Esophagus squamous epithelium (tissue), 5 donors: ENCODE results near the gene TRIP4. TPM values are rescaled to one million over a fixed set of nuclear protein-coding genes. Genes with fewer than 3 reads are reported as not detected.

Experiments used
- DNase-seq: peaks from one replicate; lab custom pipeline; 2025; lab: John Stamatoyannopoulos, UW
- H3K27ac ChIP-seq, 4 donors: fragments of 200-600 bp; sonication (generic); one replicate each; pipeline ENCODE4 v1.5.1; 2016 to 2019; ENCODE audit warnings: mild to moderate bottlenecking in 1 of 4
- H3K27me3 ChIP-seq, 4 donors: fragments of 200-600 bp; sonication (generic); 1 replicate in 3 of 4; 2 replicates in 1 of 4; pipeline versions ENCODE4 v1.5.1 to v1.6.0; 2017 to 2021; ENCODE audit warnings: antibody characterized with exemption in 1 of 4
- H3K36me3 ChIP-seq, 3 donors: fragments of 200-600 bp; sonication (generic); one replicate each; pipeline ENCODE4 v1.5.1; 2016 to 2019
- H3K4me1 ChIP-seq, 3 donors: fragments of 200-600 bp; sonication (generic); one replicate each; pipeline ENCODE4 v1.5.1; 2017 to 2019
- H3K4me3 ChIP-seq, 4 donors: fragments of 200-600 bp; sonication (generic); 1 replicate in 3 of 4; 2 replicates in 1 of 4; pipeline ENCODE4 v1.5.1; 2016 to 2019; ENCODE audit warnings: mild to moderate bottlenecking in 2 of 4, moderate library complexity in 1 of 4
- H3K9me3 ChIP-seq, 3 donors: fragments of 200-600 bp; sonication (generic); one replicate each; pipeline ENCODE4 v1.5.1; 2016 to 2019
- POLR2A ChIP-seq, 4 donors: fragments of 450-650 bp; IDR thresholded peaks; one replicate each; pipeline ENCODE4 v1.6.1; 2017; ENCODE audit warnings: antibody characterized with exemption in 4 of 4, mild to moderate bottlenecking in 4 of 4, moderate library complexity in 3 of 4
- WGBS, 2 donors: methylation state at CpG; one replicate each; pipeline ENCODE4 v1.1.5; 2018; 5-methylcytosine and 5-hydroxymethylcytosine counted together
- intact Hi-C: fragments of 100-400 bp; cut with DNase I; formaldehyde crosslinking; loops from one replicate; pipeline ENCODE4 v1.15.0; 2022
- total RNA-seq, 4 donors: library from RNA; depleted of rRNA; stranded (reverse); fragments of >200 nt; gene quantifications; one replicate each; pipeline ENCODE4 v1.1.0, GENCODE V29; 2016
- TF ChIP-seq, protein P1 (sequence below), 6 experiments: fragments of 450-650 bp in 4 of 6; fragments of 200-600 bp in 2 of 6; sonication (generic) in 2 of 6; IDR thresholded peaks; one replicate each; pipeline ENCODE4 v1.5.1; 2016 to 2019; ENCODE audit warnings: antibody characterized with exemption in 6 of 6, mild to moderate bottlenecking in 4 of 6, moderate library complexity in 4 of 6
- donor health status: DM: yes; HTN: yes; CAD: no.

Gene TRIP4
- total RNA-seq, 4 donors from 2014 or later = 9.1 to 15.5 (median 12.8) TPM

DNA sequence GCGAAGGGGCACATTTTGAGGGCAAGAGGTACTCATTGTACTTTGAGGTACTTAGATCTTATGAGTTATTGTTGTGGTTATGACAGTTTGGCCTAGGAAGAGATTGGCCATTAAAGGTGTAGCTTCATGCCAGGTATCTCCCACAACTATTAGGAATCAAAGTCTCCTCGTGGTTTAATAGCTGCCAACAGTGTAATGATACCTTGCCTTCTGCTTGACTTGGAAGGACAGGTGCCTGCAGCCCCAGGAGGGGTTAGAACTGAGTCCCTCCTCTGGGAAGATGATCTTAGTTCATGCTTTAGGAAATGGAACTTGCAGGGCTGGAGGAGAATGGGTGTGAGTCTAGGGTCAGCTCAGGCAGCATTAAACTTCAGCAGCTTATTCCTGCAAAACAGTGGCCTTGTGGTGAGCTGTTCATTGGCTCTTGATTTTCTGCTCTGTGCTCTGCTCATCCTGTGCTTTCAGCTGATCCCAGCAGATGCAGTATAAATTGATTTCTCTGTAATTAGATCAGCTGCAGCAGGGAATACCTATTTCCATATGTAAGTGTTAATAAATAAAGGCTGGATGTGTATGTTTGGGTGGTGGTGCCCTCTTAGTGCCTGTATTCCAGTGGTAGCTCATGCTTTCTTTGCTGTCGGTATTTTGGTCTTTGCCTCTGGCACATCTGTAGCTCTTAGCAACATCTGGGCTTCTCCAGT, 113.2 kb downstream of the TRIP4 start:
- Histone ChIP-seq H3K36me3 (peaks cover 0 to 31% (median 7%) of the 10 kb centered on the region in 3 donors), H3K4me3 (no peak overlapping the region), H3K4me1 (peaks cover 14 to 46% (median 30%) of the 10 kb centered on the region in 3 donors), H3K27me3 (no peaks in the 10 kb centered on the region), H3K27ac (peak overlapping the region in 1 of 4 donors; percentile 4), H3K9me3 (no peaks in the 10 kb centered on the region)
- TF ChIP-seq POLR2A (IDR thresholded peaks at IDR 0.05) = no peak
- TF ChIP-seq, protein P1, sequence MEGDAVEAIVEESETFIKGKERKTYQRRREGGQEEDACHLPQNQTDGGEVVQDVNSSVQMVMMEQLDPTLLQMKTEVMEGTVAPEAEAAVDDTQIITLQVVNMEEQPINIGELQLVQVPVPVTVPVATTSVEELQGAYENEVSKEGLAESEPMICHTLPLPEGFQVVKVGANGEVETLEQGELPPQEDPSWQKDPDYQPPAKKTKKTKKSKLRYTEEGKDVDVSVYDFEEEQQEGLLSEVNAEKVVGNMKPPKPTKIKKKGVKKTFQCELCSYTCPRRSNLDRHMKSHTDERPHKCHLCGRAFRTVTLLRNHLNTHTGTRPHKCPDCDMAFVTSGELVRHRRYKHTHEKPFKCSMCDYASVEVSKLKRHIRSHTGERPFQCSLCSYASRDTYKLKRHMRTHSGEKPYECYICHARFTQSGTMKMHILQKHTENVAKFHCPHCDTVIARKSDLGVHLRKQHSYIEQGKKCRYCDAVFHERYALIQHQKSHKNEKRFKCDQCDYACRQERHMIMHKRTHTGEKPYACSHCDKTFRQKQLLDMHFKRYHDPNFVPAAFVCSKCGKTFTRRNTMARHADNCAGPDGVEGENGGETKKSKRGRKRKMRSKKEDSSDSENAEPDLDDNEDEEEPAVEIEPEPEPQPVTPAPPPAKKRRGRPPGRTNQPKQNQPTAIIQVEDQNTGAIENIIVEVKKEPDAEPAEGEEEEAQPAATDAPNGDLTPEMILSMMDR (IDR thresholded peaks at IDR 0.05) = no peak
- intact Hi-C loops = no loop called here
- 58 to 63% methylated on average over 2 to 3 of the region's 3 CpGs for WGBS, 2 donors
- no peak for DNase-seq

DNA sequence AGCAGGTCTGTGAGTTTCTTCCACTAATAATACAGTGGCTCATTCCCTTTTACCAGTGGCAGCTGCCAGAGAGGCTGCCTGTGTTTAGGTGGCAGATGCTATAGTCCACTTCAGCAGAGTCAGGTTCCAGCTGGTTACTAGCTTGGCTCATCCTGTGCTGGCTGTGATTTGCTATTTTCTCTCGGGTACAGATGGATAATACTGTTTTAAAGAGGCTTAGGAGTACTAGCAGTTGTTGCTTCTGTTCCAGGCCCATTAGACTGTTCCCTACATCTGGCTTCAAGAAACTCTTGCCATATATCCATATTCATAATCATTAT, 113.7 kb downstream of the TRIP4 start:
- TF ChIP-seq, protein P1 (IDR thresholded peaks at IDR 0.05) = no peak
- TF ChIP-seq POLR2A (IDR thresholded peaks at IDR 0.05) = no peak
- Histone ChIP-seq H3K36me3 (peaks cover 0 to 37% (median 7%) of the 10 kb centered on the region in 3 donors), H3K4me1 (peaks cover 14 to 46% (median 30%) of the 10 kb centered on the region in 3 donors), H3K27me3 (no peaks in the 10 kb centered on the region), H3K27ac (peak overlapping the region in 1 of 4 donors; percentile 4), H3K9me3 (no peaks in the 10 kb centered on the region), H3K4me3 (no peak overlapping the region)
- 55 to 83% methylated on average over 1 of the region's 1 CpG for WGBS, 2 donors
- no peak for DNase-seq
- intact Hi-C loops = no loop called here

DNA sequence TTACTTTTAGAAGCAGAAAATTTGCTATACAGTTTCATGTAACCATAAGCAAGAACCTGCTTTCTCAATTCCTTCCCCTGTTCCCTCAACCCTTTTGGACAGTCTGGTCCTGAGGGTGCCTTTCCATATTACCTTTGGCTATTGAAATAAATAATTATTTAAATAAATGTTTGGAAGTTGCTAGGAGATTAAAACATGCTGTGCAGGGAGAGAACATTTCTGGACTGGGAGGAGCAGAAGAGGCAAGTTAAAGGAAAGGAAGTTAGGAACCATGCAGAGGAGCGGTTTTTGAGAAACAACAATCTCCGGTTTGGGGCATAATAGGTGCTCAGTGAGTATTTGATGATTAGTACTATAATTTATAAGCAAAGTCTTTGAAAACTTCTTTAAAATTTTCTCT, 114.5 kb downstream of the TRIP4 start:
- Histone ChIP-seq H3K9me3 (no peaks in the 10 kb centered on the region), H3K27ac (peak overlapping the region in 2 of 4 donors; percentile 26 to 68), H3K4me3 (no peak overlapping the region), H3K4me1 (peaks cover 19 to 54% (median 35%) of the 10 kb centered on the region in 3 donors), H3K36me3 (peaks cover 0 to 37% (median 7%) of the 10 kb centered on the region in 3 donors), H3K27me3 (no peaks in the 10 kb centered on the region)
- DNase-seq = no peak
- no peak for TF ChIP-seq POLR2A (IDR thresholded peaks at IDR 0.05)
- TF ChIP-seq, protein P1 (IDR thresholded peaks at IDR 0.05) = no peak
- WGBS, 2 donors = 71 to 81% methylated on average over 2 of the region's 2 CpGs
- intact Hi-C loops = no loop called here

DNA sequence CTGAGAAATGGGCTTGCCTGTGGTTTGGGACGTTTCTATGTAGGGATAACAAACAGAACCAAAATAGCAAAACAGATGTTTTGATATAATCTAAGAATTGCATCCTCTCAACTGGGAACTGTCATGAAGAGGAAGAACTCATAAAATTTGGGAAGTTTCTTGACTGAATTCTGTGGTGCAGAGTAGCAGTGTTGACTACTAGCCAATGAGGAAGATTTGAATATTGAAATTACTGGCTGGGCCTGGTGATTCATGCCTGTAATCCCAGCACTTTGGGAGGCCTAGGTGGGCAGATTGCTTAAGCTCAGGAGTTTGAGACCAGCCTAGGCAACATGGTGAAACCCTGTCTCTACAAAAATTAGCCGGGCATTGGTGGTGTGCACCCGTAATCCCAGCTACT, 114.9 kb downstream of the TRIP4 start:
- Histone ChIP-seq H3K27ac (peak overlapping the region in 3 of 4 donors; percentile 45 to 68 (median 46)), H3K27me3 (no peaks in the 10 kb centered on the region), H3K36me3 (peaks cover 0 to 37% (median 7%) of the 10 kb centered on the region in 3 donors), H3K4me3 (no peak overlapping the region), H3K9me3 (no peaks in the 10 kb centered on the region), H3K4me1 (peaks cover 23 to 58% (median 36%) of the 10 kb centered on the region in 3 donors)
- no peak for TF ChIP-seq POLR2A (IDR thresholded peaks at IDR 0.05)
- TF ChIP-seq, protein P1 (IDR thresholded peaks at IDR 0.05) = no peak
- DNase-seq = no peak
- intact Hi-C loops = no loop called here
- 68 to 85% methylated on average over 3 of the region's 3 CpGs for WGBS, 2 donors

DNA sequence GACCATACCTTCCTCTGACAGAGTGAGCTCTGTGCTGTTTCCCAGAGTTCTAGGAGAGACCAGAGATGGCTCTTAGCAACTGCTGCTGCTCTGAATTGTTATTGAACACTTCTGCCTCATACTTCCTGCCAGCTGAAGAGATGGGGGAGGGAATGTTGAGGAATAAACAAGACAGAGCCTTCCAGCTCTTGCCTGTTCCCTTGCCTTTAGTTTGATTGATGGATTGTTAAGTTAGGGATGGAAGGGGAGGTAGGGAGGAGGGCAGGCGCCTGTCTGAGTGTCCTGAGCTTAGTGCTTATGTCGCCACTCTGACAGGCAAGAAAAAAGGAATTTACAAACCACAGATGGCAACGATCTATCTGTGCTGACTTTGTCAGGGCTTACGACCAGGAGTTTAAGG, 115.6 kb downstream of the TRIP4 start:
- peak overlapping the region in 3 of 4 donors; percentile 45 to 68 (median 46) for H3K27ac ChIP-seq
- intact Hi-C loops = no loop called here
- 44% methylated on average over 4 of the region's 4 CpGs for WGBS, 2 donors
- peaks cover 23 to 64% (median 36%) of the 10 kb centered on the region in 3 donors for H3K4me1 ChIP-seq
- peaks cover 0 to 37% (median 7%) of the 10 kb centered on the region in 3 donors for H3K36me3 ChIP-seq
- TF ChIP-seq, protein P1 (IDR thresholded peaks at IDR 0.05) = no peak
- TF ChIP-seq POLR2A (IDR thresholded peaks at IDR 0.05) = no peak
- H3K4me3 ChIP-seq = no peak overlapping the region
- no peaks in the 10 kb centered on the region for H3K9me3 ChIP-seq
- no peak for DNase-seq
- H3K27me3 ChIP-seq = no peaks in the 10 kb centered on the region
